CD4-positive, alpha-beta T cell treated with Interleukin-2 at 100 ng/mL for 4 hours (primary cell): Measurements from ENCODE around the gene NMNAT1.
A peak's percentile ranks its signal among the peaks of the same experiment; 100 is the strongest.
"Not testable (repeated sequence)": the region's sequence is repeated elsewhere in the genome, so short reads cannot be mapped to it uniquely, and the experiment has no call there.

Source experiments
- DNase-seq: peaks from one replicate; pipeline ENCODE4 v3.0.0-alpha.2; 2020; ENCODE audit warnings: low spot score

Gene NMNAT1

GRCh38 chr1:9920606-9921005, 22.7 kb upstream of the NMNAT1 start:
- no peak for DNase-seq

- no peak for DNase-seq
Observed at GRCh38 chr1:9922342-9922741, 20.9 kb upstream of the NMNAT1 start.

- DNase-seq: no peak
Observed at GRCh38 chr1:9927259-9927658, 16.0 kb upstream of the NMNAT1 start.

- no peak for DNase-seq
Observed at GRCh38 chr1:9929431-9930385, 13.6 kb upstream of the NMNAT1 start.

- DNase-seq: peak; percentile 47
Observed at GRCh38 chr1:9942399-9942938, 806 bp upstream of the NMNAT1 start.

- no peak for DNase-seq
Observed at GRCh38 chr1:9946315-9946714, 3.0 kb downstream of the NMNAT1 start.

GRCh38 chr1:9957726-9958125, 14.5 kb downstream of the NMNAT1 start:
- DNase-seq: no peak

- no peak for DNase-seq
Observed at GRCh38 chr1:9960011-9960410, 16.7 kb downstream of the NMNAT1 start.

- no peak for DNase-seq
Observed at GRCh38 chr1:9960706-9961562, 17.7 kb downstream of the NMNAT1 start.

GRCh38 chr1:9984253-9984652, 41.0 kb downstream of the NMNAT1 start:
- DNase-seq: no peak

- no peak for DNase-seq
Observed at GRCh38 chr1:9985001-9985400, 41.7 kb downstream of the NMNAT1 start.

- no peak for DNase-seq
Observed at GRCh38 chr1:9989773-9990172, 46.5 kb downstream of the NMNAT1 start.

- DNase-seq: no peak
Observed at GRCh38 chr1:9990944-9991343, 47.7 kb downstream of the NMNAT1 start.

GRCh38 chr1:9992910-9993309, 49.6 kb downstream of the NMNAT1 start:
- no peak for DNase-seq

- no peak for DNase-seq
Observed at GRCh38 chr1:9993561-9994075, 50.3 kb downstream of the NMNAT1 start.

- no peak for DNase-seq
Observed at GRCh38 chr1:9996624-9997582, 53.6 kb downstream of the NMNAT1 start, which contains the start of gene RBP7. Gene RBP7 (plus strand): TSS chr1:9997228. CDS start chr1:9997259, 31 bp downstream.

- no peak for DNase-seq
Observed at GRCh38 chr1:10001016-10001665, 57.9 kb downstream of the NMNAT1 start.

GRCh38 chr1:10005248-10005647, 62.0 kb downstream of the NMNAT1 start:
- not testable (repeated sequence) for DNase-seq

- DNase-seq: no peak
Observed at GRCh38 chr1:10007169-10007568, 63.9 kb downstream of the NMNAT1 start.

GRCh38 chr1:10014016-10014415, 70.7 kb downstream of the NMNAT1 start:
- DNase-seq: no peak

GRCh38 chr1:10019561-10019960, 76.3 kb downstream of the NMNAT1 start:
- no peak for DNase-seq
